AG20443 (cell line): ENCODE data around the gene CERS1.

Source experiments
- DNase-seq: peaks from one replicate; pipeline ENCODE4 v3.0.0; 2012; ENCODE audit warnings: low spot score, mixed read lengths

The CERS1 gene

GRCh38 chr19:18898607-18899408 lies 2.9 kb upstream of the CERS1 start:
- DNase-seq, result no peak

- no peak for DNase-seq
Observed at GRCh38 chr19:18898081-18898606, 2.2 kb upstream of the CERS1 start.

GRCh38 chr19:18897094-18898029 lies 1.4 kb upstream of the CERS1 start:
- DNase-seq, result no peak

DNA sequence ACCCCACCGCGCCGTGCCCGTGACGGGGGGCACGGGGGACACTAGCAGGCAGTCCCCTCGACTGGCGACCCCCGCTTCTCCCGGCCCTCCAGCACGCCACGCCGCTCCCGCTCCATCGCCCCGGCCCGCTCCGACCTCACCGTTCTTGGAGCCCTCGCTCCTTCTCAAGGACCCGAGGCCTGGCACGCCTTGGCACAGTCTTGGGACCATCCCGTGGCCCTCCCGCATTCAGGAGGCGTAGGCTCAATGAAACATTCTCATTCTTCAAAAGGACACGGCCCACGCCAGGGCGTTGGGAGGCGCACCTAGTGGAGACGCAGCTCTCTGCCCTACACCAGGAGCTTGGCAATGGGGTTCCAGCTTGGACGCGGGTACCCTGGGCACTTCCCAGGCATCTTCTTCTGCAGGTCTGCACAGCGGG lies 473 bp upstream of the CERS1 start:
- peak; percentile 58 for DNase-seq

- peak; percentile 78 for DNase-seq
Observed at GRCh38 chr19:18895038-18895823, 727 bp downstream of the CERS1 start.

DNA sequence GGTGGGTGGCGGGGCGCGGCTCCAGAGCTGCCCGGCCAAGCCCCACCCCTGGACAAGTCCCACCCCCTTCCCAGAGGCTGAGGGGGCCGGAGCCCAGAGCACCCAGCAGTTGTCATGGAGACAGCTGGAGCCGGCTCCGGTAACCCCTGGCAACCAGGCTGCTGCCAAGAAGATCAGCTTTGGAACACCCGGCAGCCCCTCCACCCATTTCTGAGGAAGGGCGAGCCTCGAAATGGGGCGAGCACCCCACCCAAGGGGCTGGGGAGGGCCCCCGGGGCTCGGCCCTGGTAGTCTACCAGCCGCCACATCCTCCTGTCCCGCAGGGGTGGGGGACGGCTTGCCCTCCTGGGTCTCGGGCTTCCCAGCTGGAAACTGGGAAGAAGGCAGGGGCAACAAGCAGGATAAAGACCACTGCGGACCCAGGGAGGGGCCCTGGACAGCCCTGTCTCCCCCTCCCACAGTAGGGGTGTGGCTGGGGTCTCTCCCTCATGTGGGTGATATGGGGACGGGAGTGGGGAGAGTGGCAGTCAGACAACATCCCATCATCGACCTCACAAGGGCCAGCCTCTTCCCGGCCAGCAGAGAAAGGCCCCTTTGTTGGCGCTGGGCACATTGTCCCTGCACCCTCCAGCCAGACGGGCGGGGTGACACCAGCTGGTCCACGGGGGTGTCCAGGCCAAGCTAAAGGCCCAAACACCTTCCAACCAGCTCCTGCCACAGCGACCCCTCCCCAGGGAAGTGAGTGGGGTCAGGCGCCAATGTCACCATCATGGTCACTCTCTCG lies 1.5 kb downstream of the CERS1 start:
- peak; percentile 58 for DNase-seq

GRCh38 chr19:18893587-18894253 lies 2.2 kb downstream of the CERS1 start:
- DNase-seq, result no peak

DNA sequence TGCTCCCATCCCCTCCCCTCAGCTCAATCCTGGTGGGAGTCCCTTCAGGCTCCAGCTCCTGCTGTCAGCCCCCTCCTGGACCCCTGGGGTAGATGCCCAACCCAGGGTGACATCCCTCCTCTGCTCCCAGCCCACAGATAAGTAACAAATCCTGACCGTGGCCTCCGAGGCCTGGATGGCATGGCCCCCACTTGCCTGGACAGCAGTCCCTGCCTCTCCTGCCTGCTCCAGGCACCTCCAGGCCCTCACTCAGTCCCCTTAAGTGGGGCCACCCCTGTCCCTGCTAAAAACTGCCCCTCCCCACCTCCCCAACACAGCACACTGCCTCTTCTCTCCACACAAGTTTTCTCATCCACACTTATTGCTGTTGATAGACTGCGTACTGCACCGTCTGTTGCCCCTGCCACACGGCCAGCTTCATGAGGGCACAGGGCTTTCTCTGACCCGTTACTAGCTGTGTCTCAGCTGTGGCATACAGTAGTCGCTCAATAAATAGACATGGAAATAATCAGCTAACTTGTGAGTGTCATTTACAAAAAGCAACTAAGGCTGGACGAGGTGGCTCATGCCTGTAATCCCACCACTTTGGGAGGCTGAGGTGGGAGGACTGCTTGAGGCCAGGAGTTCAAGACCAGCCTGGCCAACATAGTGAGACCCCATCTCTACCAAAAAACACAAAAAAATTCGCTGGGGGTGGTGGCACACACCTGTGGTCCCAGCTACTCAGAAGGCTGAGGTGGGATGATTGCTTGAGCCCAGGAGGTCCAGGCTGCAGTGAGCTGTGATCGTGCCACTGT lies 5.8 kb downstream of the CERS1 start:
- DNase-seq, result no peak

- no peak for DNase-seq
Observed at GRCh38 chr19:18886972-18887371, 9.0 kb downstream of the CERS1 start.

- no peak for DNase-seq
Observed at GRCh38 chr19:18883526-18884304, 12.2 kb downstream of the CERS1 start.

DNA sequence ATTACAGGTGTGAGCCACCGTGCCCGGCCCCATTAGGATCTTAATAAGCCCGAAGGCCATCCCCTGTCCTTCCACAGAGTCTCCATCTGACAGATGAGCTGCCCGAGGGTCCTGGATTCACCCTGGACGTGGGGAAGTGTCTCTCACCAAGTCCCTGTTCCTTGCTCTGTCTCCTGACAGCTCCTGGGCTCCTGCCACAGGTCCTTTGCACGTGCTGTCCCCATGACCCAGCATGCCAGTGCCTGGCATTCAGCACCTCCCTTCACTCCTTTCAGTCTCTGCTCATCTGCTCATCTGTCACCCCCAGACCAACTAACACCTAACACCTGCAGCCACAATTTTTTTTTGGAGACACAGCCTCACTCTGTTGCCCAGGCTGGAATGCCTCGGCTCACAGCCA lies 14.5 kb downstream of the CERS1 start:
- DNase-seq, result no peak

DNA sequence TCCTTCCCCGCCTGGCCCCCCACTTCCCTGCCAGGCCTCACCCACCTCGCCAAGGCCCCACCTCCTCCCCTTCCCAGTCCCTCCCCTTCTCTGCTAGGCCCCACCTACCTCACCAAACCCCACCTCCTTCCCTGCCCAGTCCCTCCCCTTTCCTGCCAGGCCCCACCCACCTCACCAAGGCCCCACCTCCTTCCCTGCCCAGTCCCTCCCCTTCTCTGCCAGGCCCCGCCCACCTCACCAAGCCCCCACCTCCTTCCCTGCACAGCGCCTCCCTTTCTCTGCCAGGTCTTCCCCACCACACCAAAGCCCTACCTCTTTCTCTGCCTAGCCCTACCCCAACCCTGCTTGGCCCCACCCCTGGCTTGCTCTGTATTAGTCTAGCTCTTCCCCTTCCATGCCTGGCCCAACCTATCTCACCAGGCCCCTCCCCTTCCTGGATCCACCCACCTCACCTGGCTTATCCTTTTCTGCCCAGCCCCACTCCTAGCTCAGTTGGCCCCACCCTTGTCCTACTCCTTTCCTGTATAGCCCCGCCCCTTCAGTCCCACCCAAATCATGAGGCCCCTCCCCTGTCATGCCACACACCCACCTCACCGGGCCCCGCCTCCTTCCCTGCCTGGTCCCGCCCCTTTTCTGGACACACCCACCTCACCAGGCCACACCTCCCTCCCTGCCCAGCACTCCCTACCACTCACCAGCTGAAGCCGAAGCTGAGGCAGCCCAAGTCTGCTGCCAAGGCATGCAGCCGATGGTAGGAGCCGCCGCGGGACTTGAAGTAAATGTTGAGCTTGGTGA lies 16.2 kb downstream of the CERS1 start:
- DNase-seq, result peak; percentile 43

GRCh38 chr19:18878858-18879578 lies 16.9 kb downstream of the CERS1 start:
- no peak for DNase-seq

DNA sequence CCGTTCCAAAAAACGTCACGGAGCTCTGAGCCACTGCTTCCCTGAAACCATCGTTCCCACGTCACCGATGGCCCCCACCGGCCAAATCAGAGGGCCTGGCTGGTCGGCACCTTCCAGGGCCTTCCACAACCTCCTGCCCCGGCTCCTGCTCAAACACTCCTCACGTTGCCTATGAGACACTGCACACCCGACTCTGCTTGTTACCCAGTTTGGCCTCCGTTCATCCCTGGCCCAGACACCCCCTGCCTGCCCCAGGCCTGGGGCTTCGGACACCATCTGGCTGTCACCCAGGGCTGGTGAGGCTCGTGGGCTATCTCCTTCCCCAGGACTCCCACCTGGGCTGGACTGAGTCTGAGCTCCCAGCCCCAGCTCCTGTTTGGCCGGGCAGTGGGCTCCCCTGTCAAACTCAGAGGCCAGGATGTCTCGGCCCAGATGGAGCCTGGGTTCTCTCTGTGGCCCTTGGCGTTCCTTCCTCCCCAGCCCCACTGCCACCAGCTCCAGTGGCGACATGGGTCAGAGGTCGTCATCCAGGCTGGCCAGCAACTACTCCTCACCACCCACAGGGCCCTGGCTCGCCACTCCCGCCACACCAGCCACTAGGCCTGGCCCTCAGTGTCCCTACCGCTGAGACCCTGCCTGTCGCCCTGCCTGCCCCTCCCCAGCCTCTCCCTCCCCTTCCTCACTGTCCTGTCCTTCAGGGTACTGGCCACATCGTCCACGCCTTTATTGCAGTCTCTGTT lies 17.7 kb downstream of the CERS1 start:
- DNase-seq, result no peak

DNA sequence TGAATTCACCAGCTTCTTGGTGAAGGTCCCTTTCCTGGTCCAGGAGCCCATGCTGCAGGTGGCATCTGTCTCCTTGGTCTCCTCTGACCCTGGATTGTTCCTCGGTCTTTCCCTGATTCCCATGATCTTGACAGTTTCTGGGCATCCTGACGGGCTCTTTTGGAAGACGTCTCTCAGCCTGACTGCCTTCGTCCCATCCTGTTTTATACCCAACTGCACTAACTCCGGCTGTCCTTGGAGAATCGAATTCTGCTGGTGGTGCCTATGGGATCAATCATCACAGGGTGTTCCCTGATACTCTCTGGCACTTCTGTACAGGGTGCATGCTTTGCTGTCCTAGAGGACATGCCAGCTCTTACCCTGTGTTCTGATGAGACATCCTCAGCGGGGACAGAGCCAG lies 19.1 kb downstream of the CERS1 start:
- DNase-seq, result no peak

GRCh38 chr19:18875726-18876125 lies 20.2 kb downstream of the CERS1 start:
- peak; percentile 65 for DNase-seq

DNA sequence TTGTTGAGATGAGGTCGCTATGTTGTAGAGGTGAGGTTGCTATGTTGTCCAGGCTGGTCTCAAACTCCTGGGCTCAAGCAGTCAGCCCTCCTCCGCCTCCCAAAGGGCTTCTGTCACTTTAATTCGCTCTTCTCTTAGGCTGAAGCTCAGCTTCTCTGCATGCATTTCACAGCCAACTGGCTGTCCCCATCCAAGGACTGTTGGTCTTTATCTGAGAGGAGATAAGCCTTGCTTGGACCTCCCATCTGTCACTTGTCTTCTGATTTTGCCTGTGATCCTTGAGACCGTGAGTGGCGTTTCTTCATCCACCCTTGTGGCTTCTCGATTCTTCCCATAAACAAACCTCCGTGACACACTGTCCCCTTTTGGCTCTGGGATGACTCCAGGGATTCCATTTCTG lies 24.4 kb downstream of the CERS1 start:
- DNase-seq, result no peak
